ENCODE results near the gene ABCA4. TPM values are rescaled to one million over a fixed set of nuclear protein-coding genes. Genes with fewer than 3 reads are reported as not detected.

The ABCA4 gene
- total and polyA plus RNA-seq, 11 donors: 0.04 to 0.37 (median 0.16) TPM; not detected in 2

DNA sequence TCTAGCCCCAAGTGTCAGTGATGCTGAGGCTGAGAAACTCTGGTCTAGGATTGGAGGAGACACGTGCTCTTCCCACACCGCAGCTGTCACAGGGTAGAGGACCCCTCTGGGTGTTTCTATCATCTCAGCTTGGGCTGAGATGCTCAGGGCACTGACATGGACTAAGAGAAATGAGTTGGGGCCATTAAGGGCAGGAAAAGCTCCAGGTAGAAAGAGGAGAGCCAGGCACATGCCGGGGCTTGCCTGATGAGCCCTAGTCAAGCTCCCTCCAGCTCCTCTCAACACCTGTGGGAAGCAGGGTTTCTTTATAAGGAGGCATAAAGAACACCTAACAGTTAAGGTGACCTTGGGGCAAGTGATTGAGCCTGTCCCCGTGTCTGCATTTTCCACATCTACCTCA lies 17.3 kb downstream of the ABCA4 start:
- Histone ChIP-seq H3K27ac (no peak overlapping the region), H3K4me3 (no peak overlapping the region), H3K36me3 (no peaks in the 10 kb centered on the region), H3K27me3 (peaks cover 0 to 50% (median 0%) of the 10 kb centered on the region in 9 donors), H3K4me1 (peaks cover 0 to 12% (median 2%) of the 10 kb centered on the region in 12 donors), H3K9me3 (no peaks in the 10 kb centered on the region)
- intact Hi-C loops (cut with DNase I): no loop called here
- DNase-seq: peak in 1 of 5 donors; percentile 10
- ATAC-seq: no peak
- TF ChIP-seq, protein P1, sequence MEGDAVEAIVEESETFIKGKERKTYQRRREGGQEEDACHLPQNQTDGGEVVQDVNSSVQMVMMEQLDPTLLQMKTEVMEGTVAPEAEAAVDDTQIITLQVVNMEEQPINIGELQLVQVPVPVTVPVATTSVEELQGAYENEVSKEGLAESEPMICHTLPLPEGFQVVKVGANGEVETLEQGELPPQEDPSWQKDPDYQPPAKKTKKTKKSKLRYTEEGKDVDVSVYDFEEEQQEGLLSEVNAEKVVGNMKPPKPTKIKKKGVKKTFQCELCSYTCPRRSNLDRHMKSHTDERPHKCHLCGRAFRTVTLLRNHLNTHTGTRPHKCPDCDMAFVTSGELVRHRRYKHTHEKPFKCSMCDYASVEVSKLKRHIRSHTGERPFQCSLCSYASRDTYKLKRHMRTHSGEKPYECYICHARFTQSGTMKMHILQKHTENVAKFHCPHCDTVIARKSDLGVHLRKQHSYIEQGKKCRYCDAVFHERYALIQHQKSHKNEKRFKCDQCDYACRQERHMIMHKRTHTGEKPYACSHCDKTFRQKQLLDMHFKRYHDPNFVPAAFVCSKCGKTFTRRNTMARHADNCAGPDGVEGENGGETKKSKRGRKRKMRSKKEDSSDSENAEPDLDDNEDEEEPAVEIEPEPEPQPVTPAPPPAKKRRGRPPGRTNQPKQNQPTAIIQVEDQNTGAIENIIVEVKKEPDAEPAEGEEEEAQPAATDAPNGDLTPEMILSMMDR (IDR thresholded peaks at IDR 0.05): no peak
- no peak for TF ChIP-seq POLR2A (IDR thresholded peaks at IDR 0.05)
- 80 to 89% (median 87%) methylated on average over 4 of the region's 4 CpGs for WGBS, 4 donors

GRCh38 chr1:94101613-94102525 lies 19.1 kb downstream of the ABCA4 start:
- no peak for TF ChIP-seq POLR2A (IDR thresholded peaks at IDR 0.05)
- TF ChIP-seq, protein P1 (IDR thresholded peaks at IDR 0.05): no peak
- intact Hi-C loops (cut with DNase I): no loop called here
- ATAC-seq (no peak), DNase-seq (peak in 1 of 5 donors; percentile 17)
- no peaks in the 10 kb centered on the region for H3K9me3 ChIP-seq
- H3K27ac ChIP-seq: peak overlapping the region in 1 of 12 donors; percentile 48
- peaks cover 0 to 19% (median 6%) of the 10 kb centered on the region in 12 donors for H3K4me1 ChIP-seq
- H3K27me3 ChIP-seq: peaks cover 0 to 37% (median 0%) of the 10 kb centered on the region in 9 donors
- H3K36me3 ChIP-seq: no peaks in the 10 kb centered on the region
- no peak overlapping the region for H3K4me3 ChIP-seq
- WGBS, 4 donors: 87 to 91% (median 88%) methylated on average over 13 to 15 of the region's 15 CpGs

GRCh38 chr1:94100785-94101612 lies 19.9 kb downstream of the ABCA4 start:
- no peaks in the 10 kb centered on the region for H3K36me3 ChIP-seq
- no peak for TF ChIP-seq POLR2A (IDR thresholded peaks at IDR 0.05)
- TF ChIP-seq, protein P1 (IDR thresholded peaks at IDR 0.05): no peak
- peak overlapping the region in 1 of 12 donors; percentile 48 for H3K27ac ChIP-seq
- WGBS, 4 donors: 67 to 72% (median 69%) methylated on average over 18 to 19 of the region's 19 CpGs
- peaks cover 0 to 33% (median 0%) of the 10 kb centered on the region in 9 donors for H3K27me3 ChIP-seq
- H3K4me3 ChIP-seq: no peak overlapping the region
- peak in 1 of 5 donors; percentile 21 for DNase-seq
- no peaks in the 10 kb centered on the region for H3K9me3 ChIP-seq
- H3K4me1 ChIP-seq: peaks cover 0 to 27% (median 14%) of the 10 kb centered on the region in 12 donors
- peak in 1 of 4 donors; percentile 16 for ATAC-seq
- intact Hi-C loops (cut with DNase I): no loop called here
